ENCODE results near the gene KLHDC7A. TPM values are rescaled to one million over a fixed set of nuclear protein-coding genes. Genes with fewer than 3 reads are reported as not detected.

KLHDC7A gene
- polyA plus RNA-seq, 3 donors: not detected

GRCh38 chr1:18447509-18448220, 33.1 kb upstream of the KLHDC7A start:
- Histone ChIP-seq H3K9ac (ENCODE audit: insufficient read depth, low read length, poor library complexity, severe bottlenecking) (no peak overlapping the region), H3K9me3 (replicated peaks in 1 of 2; ENCODE audit: control insufficient read depth in 1 of 2, insufficient read depth in 1 of 2, low read length in 2 of 2) (peaks cover 3 to 4% of the 10 kb centered on the region in 2 donors), H3K27me3 (ENCODE audit: control insufficient read depth in 2 of 2, insufficient read depth in 2 of 2, low read length in 2 of 2) (no peaks in the 10 kb centered on the region), H4K20me1 (ENCODE audit: insufficient read depth, low read length) (no peaks in the 10 kb centered on the region), H3K79me2 (ENCODE audit: insufficient read depth, low read length) (no peaks in the 10 kb centered on the region), H3K4me2 (replicated peaks; ENCODE audit: extremely low read depth, low read length, poor library complexity, severe bottlenecking) (no peak overlapping the region), H3K27ac (ENCODE audit: low read depth in 1 of 2, low read length in 2 of 2) (no peak overlapping the region), H2AFZ (ENCODE audit: insufficient read depth, low read depth, low read length, poor library complexity, severe bottlenecking) (no peak overlapping the region), H3K4me3 (replicated peaks in 1 of 3; ENCODE audit: low read depth in 2 of 3, low read length in 3 of 3) (no peak overlapping the region), H3K36me3 (replicated peaks in 1 of 2; ENCODE audit: control insufficient read depth in 1 of 2, insufficient read depth in 2 of 2, low read length in 2 of 2) (no peaks in the 10 kb centered on the region), H3K4me1 (ENCODE audit: control insufficient read depth in 1 of 2, insufficient read depth in 2 of 2, low read length in 2 of 2) (no peaks in the 10 kb centered on the region)
- TF ChIP-seq, protein P1, sequence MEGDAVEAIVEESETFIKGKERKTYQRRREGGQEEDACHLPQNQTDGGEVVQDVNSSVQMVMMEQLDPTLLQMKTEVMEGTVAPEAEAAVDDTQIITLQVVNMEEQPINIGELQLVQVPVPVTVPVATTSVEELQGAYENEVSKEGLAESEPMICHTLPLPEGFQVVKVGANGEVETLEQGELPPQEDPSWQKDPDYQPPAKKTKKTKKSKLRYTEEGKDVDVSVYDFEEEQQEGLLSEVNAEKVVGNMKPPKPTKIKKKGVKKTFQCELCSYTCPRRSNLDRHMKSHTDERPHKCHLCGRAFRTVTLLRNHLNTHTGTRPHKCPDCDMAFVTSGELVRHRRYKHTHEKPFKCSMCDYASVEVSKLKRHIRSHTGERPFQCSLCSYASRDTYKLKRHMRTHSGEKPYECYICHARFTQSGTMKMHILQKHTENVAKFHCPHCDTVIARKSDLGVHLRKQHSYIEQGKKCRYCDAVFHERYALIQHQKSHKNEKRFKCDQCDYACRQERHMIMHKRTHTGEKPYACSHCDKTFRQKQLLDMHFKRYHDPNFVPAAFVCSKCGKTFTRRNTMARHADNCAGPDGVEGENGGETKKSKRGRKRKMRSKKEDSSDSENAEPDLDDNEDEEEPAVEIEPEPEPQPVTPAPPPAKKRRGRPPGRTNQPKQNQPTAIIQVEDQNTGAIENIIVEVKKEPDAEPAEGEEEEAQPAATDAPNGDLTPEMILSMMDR (IDR thresholded peaks at IDR 0.05): no peak
- Mint-ChIP-seq H3K9me3 (peaks cover 2 to 18% (median 4%) of the 10 kb centered on the region in 7 donors), H3K27ac (peak overlapping the region in 1 of 7 donors; percentile 21), H3K4me3 (no peak overlapping the region), H3K36me3 (no peaks in the 10 kb centered on the region), H3K27me3 (ENCODE audit: low read depth in 3 of 3) (peaks cover 0 to 3% (median 3%) of the 10 kb centered on the region in 3 donors), H3K4me1 (no peaks in the 10 kb centered on the region)
- no peak for DNase-seq
- intact Hi-C loops (cut with micrococcal nuclease): no loop called here
- 91% methylated on average over 8 of the region's 13 CpGs for WGBS (ENCODE audit: insufficient coverage)

GRCh38 chr1:18448889-18449288, 31.8 kb upstream of the KLHDC7A start:
- Histone ChIP-seq H3K27me3 (ENCODE audit: control insufficient read depth in 2 of 2, insufficient read depth in 2 of 2, low read length in 2 of 2) (no peaks in the 10 kb centered on the region), H3K9ac (ENCODE audit: insufficient read depth, low read length, poor library complexity, severe bottlenecking) (no peak overlapping the region), H4K20me1 (ENCODE audit: insufficient read depth, low read length) (no peaks in the 10 kb centered on the region), H3K36me3 (replicated peaks in 1 of 2; ENCODE audit: control insufficient read depth in 1 of 2, insufficient read depth in 2 of 2, low read length in 2 of 2) (no peaks in the 10 kb centered on the region), H2AFZ (ENCODE audit: insufficient read depth, low read depth, low read length, poor library complexity, severe bottlenecking) (no peak overlapping the region), H3K27ac (ENCODE audit: low read depth in 1 of 2, low read length in 2 of 2) (no peak overlapping the region), H3K9me3 (replicated peaks in 1 of 2; ENCODE audit: control insufficient read depth in 1 of 2, insufficient read depth in 1 of 2, low read length in 2 of 2) (peaks cover 3 to 4% of the 10 kb centered on the region in 2 donors), H3K79me2 (ENCODE audit: insufficient read depth, low read length) (no peaks in the 10 kb centered on the region), H3K4me2 (replicated peaks; ENCODE audit: extremely low read depth, low read length, poor library complexity, severe bottlenecking) (no peak overlapping the region), H3K4me1 (ENCODE audit: control insufficient read depth in 1 of 2, insufficient read depth in 2 of 2, low read length in 2 of 2) (no peaks in the 10 kb centered on the region), H3K4me3 (replicated peaks in 1 of 3; ENCODE audit: low read depth in 2 of 3, low read length in 3 of 3) (no peak overlapping the region)
- WGBS (ENCODE audit: insufficient coverage): 27% methylated on average over 2 of the region's 4 CpGs
- no peaks in the 10 kb centered on the region for H3K36me3 Mint-ChIP-seq
- TF ChIP-seq, protein P1 (IDR thresholded peaks at IDR 0.05): no peak
- peaks cover 1 to 3% (median 1%) of the 10 kb centered on the region in 3 donors for H3K27me3 Mint-ChIP-seq (ENCODE audit: low read depth in 3 of 3)
- no peaks in the 10 kb centered on the region for H3K4me1 Mint-ChIP-seq
- H3K4me3 Mint-ChIP-seq: no peak overlapping the region
- H3K9me3 Mint-ChIP-seq: peaks cover 2 to 18% (median 4%) of the 10 kb centered on the region in 7 donors
- intact Hi-C loops (cut with micrococcal nuclease): no loop called here
- DNase-seq: no peak
- no peak overlapping the region for H3K27ac Mint-ChIP-seq
